Stimulated activated naive CD4-positive, alpha-beta T cell treated with Interleukin-2 at 50 U/mL for 16 hours (primary cell): ENCODE data around the gene CHAC1.

ENCODE experiments used
- DNase-seq: peaks from one replicate; lab custom pipeline; 2025; lab: John Stamatoyannopoulos, UW

CHAC1 gene

DNA sequence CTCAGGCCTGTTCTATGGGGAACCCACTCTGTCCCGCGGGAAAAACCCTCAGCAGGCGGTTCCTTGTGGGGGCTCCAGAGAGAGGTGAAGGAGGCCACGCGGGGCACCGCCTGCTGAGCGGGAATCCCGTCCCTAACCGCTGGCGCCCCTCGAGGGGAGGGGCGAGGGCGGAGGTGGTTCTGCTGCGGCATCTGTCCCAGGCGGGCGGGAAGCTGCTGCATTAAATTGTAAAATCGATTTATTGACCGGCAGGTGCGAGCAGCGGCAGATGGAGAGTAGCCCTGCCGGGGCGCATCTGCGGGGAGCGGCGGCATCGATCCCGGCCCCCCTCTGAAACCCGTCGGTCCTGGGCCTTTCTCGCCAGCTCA lies 27.8 kb upstream of the CHAC1 start:
- DNase-seq, result no peak

DNA sequence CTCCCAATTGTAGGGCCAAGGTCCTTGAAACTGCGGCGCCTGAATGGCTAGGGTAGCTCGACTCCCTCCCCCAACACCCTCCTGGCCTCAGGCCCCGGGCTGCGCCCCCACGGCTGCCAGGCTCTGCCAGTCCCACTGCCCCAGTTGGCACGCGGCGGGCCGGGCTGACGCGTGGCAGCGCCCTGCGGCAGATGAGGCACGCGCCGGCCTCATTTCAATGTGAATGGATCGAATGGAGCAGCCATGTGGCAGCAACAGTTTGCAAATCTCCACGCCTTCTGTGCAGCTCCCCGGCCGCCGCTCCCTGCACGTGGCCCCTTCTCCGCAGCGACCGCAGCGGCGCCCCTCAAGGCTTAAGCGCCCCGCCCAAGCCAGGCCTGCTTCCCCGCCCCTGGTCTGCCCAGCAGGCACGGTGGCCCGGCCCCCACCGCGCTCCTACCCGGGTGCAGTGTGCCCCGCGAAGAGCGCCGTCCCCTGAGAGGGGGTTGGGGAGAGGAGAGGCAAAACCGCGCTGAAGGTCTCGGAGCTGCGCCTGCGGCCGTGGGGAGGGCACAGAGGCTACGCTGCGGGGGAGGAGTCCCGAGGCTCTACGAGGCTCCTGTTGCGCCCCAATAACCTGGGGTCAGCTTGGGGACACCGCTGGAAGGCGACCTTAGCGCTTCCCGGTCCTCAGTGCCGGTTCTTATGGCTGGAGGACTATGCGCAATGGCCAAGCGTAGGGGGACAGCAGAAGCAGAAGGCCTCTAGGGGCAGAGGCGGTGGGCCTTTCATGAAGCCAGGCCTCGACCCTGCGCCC lies 27.2 kb upstream of the CHAC1 start:
- DNase-seq, result peak; percentile 10

DNA sequence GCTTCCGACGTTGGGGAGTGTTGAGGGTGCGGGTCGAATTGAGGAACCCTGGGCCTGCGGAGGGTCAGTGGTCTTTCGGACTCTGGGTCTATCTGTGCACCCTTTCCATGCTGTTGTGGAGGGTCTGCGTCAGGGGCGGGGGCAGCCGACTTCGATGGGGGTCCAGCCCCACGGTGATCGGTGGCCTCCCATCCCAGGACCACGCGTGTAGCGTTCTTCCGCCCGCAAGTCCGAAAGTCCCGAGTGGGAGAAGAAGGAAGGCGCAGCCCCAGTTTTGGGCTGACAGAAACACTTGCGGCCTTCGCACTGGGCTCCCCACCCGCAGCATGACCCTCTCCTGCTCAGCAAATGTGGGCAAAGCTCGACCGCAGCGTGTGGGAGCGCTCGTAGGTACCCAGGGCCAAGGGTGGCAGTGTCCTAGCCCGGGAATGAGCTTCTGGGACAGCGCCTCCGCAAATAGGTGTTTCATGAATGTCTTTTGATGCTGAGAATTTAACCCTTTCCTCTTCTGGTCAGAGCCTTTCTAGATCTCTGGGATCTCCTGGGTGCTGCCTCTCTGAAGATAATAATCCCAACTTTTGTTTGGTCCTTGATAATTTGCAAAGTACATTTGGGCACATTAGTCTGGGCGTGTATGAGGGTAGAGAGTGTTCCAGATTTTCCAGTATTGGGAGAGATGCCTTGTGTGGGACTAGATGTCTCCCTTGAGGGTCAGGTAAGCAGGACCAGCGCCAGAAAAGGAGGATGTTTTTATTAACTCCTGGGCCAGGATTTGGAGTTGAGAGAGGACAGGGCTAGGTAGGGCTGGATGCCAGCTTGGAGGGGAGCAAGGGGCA lies 26.4 kb upstream of the CHAC1 start:
- DNase-seq, result no peak

DNA sequence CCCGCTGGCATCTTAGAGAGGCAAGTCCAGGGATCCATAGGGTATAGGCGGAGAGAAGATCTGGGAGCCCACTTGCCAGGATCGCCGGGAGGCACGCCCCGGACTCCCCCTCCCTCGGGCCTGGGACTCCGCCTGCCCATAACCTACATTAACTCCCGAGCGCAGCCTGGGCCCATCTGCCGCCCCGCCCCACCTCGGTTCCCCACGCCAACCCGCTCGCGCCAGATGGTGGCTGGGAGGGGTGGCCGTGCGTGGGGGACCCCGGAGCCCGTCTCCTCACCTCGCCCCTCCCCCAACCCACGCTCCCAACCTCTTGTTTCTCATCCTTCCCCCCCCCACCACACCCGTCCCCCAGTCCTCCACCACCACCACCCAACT lies 25.8 kb upstream of the CHAC1 start:
- DNase-seq, result no peak

DNA sequence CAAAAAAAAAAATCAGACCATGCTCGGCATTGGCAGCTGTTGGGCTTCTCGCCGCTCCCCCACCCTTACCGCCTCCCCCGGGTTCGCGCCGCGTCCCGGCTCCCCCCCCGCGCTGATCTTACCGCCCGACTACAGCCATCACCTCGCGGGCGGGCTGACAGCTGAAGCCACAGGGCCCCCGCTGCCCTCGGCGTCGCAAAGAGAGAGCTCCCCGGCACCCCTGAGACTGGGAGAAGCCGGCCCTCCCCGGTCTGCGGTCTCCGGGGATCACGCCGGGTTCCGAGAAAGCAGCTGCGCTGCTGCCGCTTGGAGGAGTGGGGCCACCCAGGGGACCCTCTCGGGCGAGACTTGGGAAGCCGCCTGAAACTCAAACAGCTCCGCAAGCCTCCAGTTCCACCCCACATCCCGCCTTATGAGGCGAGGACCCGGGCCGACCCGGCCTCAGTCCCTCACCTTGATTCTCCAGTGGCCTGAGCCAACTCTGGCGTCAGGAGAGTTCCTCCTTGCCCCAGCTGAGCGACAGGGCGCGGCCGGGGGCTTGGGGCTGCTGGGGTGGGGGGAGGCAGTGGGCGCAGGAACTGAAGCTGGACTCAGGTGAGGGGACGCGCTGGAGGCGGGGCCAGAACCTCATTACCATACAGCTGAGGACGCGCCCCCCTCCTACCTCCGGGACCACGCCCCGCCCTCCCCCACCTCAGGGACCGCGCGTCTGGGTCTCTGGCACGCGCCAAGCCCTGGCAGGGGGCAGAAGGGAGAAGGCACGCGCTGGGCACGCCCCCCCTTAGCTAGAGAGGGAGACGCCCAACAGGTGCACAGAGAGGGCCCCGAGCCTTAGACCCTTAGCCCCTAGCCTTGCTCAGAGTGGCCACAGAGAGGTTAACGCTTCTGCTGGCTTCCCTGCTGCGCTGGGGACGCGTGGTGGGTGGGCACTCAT lies 25.1 kb upstream of the CHAC1 start:
- DNase-seq, result peak; percentile 6

DNA sequence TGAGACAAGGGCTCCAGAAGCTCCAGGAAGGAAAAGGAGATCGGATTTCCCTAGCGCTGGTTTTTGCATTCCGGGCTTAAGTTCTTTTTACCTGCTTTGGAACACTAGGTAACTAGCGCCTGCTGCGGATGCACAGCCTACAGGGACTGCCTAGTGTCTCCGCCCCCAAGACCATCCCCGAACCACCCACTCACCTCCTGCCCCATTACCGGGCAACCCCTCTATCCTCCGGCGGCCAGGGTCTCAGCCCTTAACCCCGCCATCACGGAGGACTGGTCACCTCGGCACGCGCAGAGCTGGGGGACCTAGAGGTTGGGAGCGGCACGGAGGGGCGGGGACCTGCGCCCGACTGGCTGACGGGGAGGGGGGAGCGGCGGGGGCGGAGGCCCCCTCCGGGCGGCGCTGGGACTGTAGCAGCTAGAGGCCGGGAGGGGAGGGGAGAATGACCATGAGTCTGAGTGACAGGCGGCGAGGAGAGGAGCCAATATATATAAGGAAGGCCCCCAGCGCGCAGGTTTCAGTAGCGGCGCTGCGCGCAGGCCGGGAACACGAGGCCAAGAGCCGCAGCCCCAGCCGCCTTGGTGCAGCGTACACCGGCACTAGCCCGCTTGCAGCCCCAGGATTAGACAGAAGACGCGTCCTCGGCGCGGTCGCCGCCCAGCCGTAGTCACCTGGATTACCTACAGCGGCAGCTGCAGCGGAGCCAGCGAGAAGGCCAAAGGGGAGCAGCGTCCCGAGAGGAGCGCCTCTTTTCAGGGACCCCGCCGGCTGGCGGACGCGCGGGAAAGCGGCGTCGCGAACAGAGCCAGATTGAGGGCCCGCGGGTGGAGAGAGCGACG lies 24.2 kb upstream of the CHAC1 start, which contains the start of gene DLL4:
TSS of gene DLL4 (plus strand) at position 520 of the 839 bp plus-strand sequence. CDS start 329 bp downstream, outside the sequence.
- peak; percentile 41 for DNase-seq

DNA sequence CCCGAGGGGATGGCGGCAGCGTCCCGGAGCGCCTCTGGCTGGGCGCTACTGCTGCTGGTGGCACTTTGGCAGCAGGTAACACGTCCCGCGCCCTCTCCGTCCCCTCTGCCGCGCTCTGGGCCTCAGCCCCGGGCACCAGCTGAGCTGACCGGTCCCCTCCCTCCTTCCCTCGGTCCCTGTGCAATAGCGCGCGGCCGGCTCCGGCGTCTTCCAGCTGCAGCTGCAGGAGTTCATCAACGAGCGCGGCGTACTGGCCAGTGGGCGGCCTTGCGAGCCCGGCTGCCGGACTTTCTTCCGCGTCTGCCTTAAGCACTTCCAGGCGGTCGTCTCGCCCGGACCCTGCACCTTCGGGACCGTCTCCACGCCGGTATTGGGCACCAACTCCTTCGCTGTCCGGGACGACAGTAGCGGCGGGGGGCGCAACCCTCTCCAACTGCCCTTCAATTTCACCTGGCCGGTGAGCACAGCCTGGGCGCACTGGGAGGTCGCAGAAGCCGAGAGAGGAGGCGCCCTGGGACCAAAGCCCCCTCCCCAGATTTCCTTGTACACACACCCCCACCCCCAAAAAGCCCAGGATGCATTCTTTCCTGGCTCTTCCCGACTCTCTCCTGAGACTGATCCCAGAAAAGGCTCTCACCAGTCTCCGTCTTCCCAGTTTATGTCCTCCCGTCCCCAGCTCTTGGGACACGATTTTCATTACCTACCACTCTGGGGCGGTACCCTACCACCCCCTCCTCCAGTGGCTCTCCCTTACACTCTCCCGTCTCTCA lies 23.4 kb upstream of the CHAC1 start:
- DNase-seq, result no peak

DNA sequence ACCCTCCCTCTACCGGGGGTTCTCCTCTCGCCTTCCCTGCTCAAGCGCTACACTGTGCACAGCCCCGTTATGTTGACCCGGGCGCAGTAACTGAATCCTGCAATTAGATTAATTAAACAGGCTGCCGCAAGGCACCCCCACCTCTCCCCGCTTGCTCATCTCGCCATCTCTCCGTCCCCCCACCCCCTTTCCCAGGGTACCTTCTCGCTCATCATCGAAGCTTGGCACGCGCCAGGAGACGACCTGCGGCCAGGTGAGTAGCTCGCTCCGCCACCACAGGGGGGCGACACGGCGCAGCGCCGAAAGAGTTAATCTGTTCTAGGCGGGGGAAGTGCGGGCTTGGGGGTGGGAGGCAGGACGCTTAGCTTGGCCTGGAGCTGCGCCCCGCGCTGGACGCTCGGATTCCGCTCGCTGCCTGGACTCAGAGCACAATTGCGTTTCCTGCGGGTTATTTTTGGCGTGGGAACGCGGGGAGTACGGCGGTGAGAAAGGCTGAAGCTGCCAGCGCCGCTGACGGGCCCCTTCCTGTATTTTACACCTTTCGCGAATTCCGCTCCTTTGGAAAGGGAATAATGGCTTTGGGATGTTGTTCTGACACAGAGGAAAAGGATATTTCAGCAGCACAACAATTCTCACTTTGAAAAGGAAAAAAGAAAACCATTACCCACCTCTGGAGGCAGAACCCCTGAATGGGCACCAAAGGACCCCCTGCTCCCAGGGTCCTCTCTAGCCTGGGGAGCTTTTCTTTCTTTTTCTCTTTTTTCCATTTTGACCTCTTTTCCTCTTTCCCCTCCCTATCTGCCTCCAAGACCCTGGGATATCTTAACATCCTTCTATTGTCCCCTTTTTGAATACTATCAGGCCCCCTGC lies 22.6 kb upstream of the CHAC1 start:
- peak; percentile 34 for DNase-seq

DNA sequence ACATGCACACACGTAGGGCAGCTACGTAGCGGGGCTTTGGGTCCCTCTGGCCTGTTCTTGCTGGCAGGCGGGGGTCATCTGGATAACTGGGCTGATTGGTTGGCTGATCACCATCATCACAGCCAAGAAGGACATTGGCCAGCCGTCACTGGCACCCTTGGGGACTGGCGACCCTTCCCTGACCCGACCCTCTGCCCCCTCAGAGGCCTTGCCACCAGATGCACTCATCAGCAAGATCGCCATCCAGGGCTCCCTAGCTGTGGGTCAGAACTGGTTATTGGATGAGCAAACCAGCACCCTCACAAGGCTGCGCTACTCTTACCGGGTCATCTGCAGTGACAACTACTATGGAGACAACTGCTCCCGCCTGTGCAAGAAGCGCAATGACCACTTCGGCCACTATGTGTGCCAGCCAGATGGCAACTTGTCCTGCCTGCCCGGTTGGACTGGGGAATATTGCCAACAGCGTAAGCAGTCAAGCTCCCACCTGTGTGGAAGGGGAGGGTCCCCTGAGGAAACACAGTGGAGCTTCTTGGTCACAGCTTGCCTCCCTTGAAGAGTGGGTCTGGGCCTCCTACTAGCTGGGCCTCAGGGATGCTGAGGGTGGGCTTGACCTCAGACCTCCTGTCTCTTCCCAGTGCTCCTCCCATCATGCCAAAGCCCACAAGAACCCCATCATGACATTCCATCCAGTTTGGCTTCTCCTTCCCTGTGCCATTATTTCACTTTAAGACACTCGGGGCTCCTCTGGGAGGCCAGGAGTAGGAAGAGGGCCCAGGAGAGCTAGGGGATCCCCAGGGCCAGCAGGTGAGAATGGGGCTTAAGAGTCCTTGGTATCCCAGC lies 21.8 kb upstream of the CHAC1 start:
- DNase-seq, result no peak

DNA sequence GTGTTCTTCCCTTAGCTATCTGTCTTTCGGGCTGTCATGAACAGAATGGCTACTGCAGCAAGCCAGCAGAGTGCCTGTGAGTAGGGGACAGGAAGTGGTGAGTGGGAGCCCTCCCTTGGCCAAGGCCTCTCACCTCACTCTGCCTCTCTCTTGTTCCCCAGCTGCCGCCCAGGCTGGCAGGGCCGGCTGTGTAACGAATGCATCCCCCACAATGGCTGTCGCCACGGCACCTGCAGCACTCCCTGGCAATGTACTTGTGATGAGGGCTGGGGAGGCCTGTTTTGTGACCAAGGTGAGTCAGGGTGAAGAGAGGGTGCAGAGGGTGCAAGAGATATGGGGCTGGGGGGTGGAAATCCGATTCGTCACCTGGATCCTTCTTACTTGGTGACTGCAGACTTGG lies 21.1 kb upstream of the CHAC1 start:
- no peak for DNase-seq

DNA sequence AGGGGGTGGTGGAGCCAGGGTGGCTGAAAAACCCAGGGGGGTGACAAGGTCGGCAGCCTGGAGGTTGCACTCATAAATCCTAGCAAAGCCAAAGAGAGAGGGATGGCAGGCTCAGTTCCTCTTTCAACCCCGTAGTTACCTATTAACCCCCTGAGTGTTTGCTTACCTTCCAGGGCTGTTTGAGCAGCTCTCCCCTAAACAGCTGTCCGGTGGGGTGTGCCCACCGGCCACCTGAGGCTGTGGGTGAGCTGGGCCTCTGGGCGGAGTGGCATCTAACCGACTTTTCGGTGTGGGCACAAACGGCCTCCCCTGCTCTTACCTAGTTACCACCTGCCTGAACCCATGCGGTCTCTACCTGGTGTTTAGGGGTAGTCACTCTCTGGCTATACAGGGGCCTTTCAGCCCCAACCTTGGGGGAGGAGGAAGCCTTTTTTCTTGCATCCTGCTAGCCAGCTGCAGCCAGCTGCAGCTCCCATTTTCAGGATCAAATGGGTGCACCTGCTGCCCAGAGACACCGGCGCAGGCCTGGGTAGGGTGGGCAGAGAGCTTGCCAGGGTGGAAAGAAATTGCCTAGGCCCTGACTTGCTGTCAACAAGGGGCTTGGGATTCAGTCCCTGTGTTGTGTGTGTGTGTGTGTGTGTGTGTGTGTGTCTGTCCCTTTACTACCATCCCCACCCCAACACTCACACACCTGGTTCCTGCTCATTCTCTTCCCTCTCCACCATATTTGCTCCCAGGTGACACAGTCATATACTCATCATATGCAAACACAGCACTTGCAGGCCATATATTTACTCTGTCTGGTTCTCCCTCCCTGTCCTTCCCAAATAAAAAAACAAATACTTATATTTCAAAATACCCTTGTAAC lies 20.4 kb upstream of the CHAC1 start:
- DNase-seq, result no peak

DNA sequence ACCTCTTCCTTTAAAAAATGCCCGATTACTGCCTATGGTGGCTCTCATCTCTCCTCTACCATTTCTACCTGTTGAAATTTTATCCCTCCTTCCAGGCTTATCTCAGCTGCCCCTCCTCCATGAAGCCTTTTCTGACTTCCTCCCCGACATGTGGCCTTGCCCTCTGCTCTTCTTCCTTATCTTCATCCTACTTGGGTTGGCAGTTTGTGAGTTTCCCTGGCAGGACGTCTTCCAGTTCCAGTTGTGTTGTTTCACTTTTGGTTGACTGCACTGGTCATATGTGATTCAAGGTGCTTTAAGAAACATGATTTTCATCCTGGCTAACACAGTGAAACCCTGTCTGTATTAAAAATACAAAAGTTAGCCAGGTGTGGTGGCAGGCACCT lies 19.8 kb upstream of the CHAC1 start:
- DNase-seq, result no peak

DNA sequence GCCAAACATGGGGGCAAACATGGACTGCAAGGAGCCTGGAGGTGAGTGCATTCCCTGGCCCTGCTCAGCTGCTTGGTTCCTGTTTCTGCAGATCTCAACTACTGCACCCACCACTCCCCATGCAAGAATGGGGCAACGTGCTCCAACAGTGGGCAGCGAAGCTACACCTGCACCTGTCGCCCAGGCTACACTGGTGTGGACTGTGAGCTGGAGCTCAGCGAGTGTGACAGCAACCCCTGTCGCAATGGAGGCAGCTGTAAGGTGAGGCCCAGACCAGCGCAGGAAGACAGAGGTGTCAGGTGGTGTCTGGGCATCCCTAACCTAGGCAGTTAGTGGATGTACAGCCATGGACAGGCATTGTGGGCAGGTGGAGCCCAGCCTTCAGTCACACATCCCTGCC lies 18.8 kb upstream of the CHAC1 start:
- no peak for DNase-seq

DNA sequence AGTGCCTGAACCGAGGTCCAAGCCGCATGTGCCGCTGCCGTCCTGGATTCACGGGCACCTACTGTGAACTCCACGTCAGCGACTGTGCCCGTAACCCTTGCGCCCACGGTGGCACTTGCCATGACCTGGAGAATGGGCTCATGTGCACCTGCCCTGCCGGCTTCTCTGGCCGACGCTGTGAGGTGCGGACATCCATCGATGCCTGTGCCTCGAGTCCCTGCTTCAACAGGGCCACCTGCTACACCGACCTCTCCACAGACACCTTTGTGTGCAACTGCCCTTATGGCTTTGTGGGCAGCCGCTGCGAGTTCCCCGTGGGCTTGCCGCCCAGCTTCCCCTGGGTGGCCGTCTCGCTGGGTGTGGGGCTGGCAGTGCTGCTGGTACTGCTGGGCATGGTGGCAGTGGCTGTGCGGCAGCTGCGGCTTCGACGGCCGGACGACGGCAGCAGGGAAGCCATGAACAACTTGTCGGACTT lies 17.0 kb upstream of the CHAC1 start:
- no peak for DNase-seq

DNA sequence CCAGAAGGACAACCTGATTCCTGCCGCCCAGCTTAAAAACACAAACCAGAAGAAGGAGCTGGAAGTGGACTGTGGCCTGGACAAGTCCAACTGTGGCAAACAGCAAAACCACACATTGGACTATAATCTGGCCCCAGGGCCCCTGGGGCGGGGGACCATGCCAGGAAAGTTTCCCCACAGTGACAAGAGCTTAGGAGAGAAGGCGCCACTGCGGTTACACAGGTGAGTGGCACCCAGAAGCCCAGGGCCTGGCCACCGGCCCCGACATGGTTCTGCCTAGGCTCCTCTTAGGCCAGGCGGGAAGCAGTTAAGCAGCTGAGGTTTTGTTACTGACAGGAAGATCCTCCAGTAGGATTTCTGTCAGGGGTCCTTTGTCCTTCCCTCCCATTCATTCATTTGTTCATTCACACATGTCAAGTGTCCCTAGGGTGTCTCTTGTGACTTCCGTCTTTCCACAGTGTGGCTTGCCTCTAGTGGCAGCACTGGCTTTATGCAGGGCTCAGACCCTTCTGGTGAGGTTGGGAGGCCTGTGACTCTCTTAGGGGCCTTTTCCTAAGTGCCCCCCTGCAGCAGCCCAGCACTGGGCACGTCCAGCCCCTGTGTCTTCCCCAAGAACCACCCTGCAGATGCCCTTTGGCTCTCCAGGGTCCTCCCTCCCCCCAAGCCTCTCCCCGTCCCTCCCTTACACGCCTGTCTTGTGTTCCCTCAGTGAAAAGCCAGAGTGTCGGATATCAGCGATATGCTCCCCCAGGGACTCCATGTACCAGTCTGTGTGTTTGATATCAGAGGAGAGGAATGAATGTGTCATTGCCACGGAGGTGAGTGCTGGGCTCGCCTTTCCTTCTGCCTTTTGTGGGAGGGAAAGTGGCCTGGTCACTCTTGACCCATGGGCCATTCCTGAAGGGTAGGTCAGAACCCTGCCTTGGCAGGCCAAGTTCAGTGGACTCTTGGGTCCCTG lies 16.3 kb upstream of the CHAC1 start:
- no peak for DNase-seq
